ENCODE data around the gene SGIP1. TPM values are rescaled to one million over a fixed set of nuclear protein-coding genes. Genes with fewer than 3 reads are reported as not detected.

The SGIP1 gene
- total and polyA plus RNA-seq, 7 donors: under 0.01 to 14.1 (median 7.3) TPM; not detected in 1

GRCh38 chr1:66618390-66618789 lies 84.4 kb downstream of the SGIP1 start:
- intact Hi-C loops (cut with DNase I): no loop called here
- no peaks in the 10 kb centered on the region for H3K9me3 ChIP-seq
- TF ChIP-seq EP300 (IDR thresholded peaks at IDR 0.05) (no peak), CTCF (IDR thresholded peaks at IDR 0.05) (no peak), POLR2AphosphoS5 (IDR thresholded peaks at IDR 0.05) (no peak), POLR2A (IDR thresholded peaks at IDR 0.05) (no peak)
- no peaks in the 10 kb centered on the region for H3K27me3 ChIP-seq
- DNase-seq: no peak
- no peak overlapping the region for H3K27ac ChIP-seq
- H3K4me3 ChIP-seq: no peak overlapping the region
- no peaks in the 10 kb centered on the region for H3K36me3 ChIP-seq
- no peaks in the 10 kb centered on the region for H3K4me1 ChIP-seq

- 27 to 51% methylated on average over 1 of the region's 1 CpG for WGBS, 2 donors
- no peak overlapping the region for H3K27ac ChIP-seq
These were observed 89.9 kb downstream of the SGIP1 start for GRCh38 chr1:66623812-66624211.

GRCh38 chr1:66624412-66625060 lies 90.6 kb downstream of the SGIP1 start:
- H3K9me3 ChIP-seq: no peaks in the 10 kb centered on the region
- no peaks in the 10 kb centered on the region for H3K27me3 ChIP-seq
- peaks cover 0 to 3% (median 0%) of the 10 kb centered on the region in 4 donors for H3K4me1 ChIP-seq
- no peaks in the 10 kb centered on the region for H3K36me3 ChIP-seq
- H3K4me3 ChIP-seq: no peak overlapping the region
- TF ChIP-seq EP300 (IDR thresholded peaks at IDR 0.05) (no peak), CTCF (IDR thresholded peaks at IDR 0.05) (no peak), POLR2AphosphoS5 (IDR thresholded peaks at IDR 0.05) (no peak), POLR2A (IDR thresholded peaks at IDR 0.05) (no peak)
- no peak for DNase-seq
- intact Hi-C loops (cut with DNase I): no loop called here
- 82 to 84% methylated on average over 1 of the region's 1 CpG for WGBS, 2 donors
- H3K27ac ChIP-seq: no peak overlapping the region

More at GRCh38 chr1:66623812-66624211, 89.9 kb downstream of the SGIP1 start:
- intact Hi-C loops (cut with DNase I): no loop called here
- no peaks in the 10 kb centered on the region for H3K9me3 ChIP-seq
- H3K4me3 ChIP-seq: no peak overlapping the region
- H3K4me1 ChIP-seq: peaks cover 0 to 3% (median 0%) of the 10 kb centered on the region in 4 donors
- no peaks in the 10 kb centered on the region for H3K27me3 ChIP-seq
- TF ChIP-seq EP300 (IDR thresholded peaks at IDR 0.05): no peak
- TF ChIP-seq POLR2A (IDR thresholded peaks at IDR 0.05): no peak
- no peak for TF ChIP-seq CTCF (IDR thresholded peaks at IDR 0.05)
- TF ChIP-seq POLR2AphosphoS5 (IDR thresholded peaks at IDR 0.05): no peak
- DNase-seq: no peak
- no peaks in the 10 kb centered on the region for H3K36me3 ChIP-seq

- Histone ChIP-seq H3K27ac (no peak overlapping the region), H3K4me3 (no peak overlapping the region), H3K27me3 (no peaks in the 10 kb centered on the region), H3K9me3 (no peaks in the 10 kb centered on the region), H3K4me1 (peaks cover 0 to 3% (median 0%) of the 10 kb centered on the region in 4 donors), H3K36me3 (no peaks in the 10 kb centered on the region)
- DNase-seq: no peak
- TF ChIP-seq EP300 (IDR thresholded peaks at IDR 0.05): no peak
- TF ChIP-seq POLR2AphosphoS5 (IDR thresholded peaks at IDR 0.05): no peak
- no peak for TF ChIP-seq CTCF (IDR thresholded peaks at IDR 0.05)
- no peak for TF ChIP-seq POLR2A (IDR thresholded peaks at IDR 0.05)
- intact Hi-C loops (cut with DNase I): no loop called here
These were observed 92.3 kb downstream of the SGIP1 start for GRCh38 chr1:66626261-66626660.

- no peak for DNase-seq
- intact Hi-C loops (cut with DNase I): no loop called here
These were observed 95.0 kb downstream of the SGIP1 start for GRCh38 chr1:66628926-66629325.

More at GRCh38 chr1:66628926-66629325, 95.0 kb downstream of the SGIP1 start:
- WGBS, 2 donors: 80 to 92% methylated on average over 1 of the region's 1 CpG
- Histone ChIP-seq H3K36me3 (no peaks in the 10 kb centered on the region), H3K4me3 (no peak overlapping the region), H3K27me3 (no peaks in the 10 kb centered on the region), H3K4me1 (peaks cover 0 to 1% (median 0%) of the 10 kb centered on the region in 4 donors), H3K9me3 (no peaks in the 10 kb centered on the region), H3K27ac (no peak overlapping the region)
- TF ChIP-seq EP300 (IDR thresholded peaks at IDR 0.05) (no peak), POLR2A (IDR thresholded peaks at IDR 0.05) (no peak), POLR2AphosphoS5 (IDR thresholded peaks at IDR 0.05) (no peak), CTCF (IDR thresholded peaks at IDR 0.05) (no peak)

All from sigmoid colon (tissue), 7 donors.